Activated CD4-positive, alpha-beta memory T cell treated with anti-CD3 and anti-CD28 coated beads for 36 hours (primary cell): ENCODE results near the gene PLA2G15. TPM values are rescaled to one million over a fixed set of nuclear protein-coding genes. Genes with fewer than 3 reads are reported as not detected.

Experiments used
- CTCF ChIA-PET: fragments of 350-600 bp; sonication (Branson Sonifier 250); formaldehyde crosslinking; loops from one replicate; lab custom pipeline; 2021; ENCODE audit warnings: antibody characterized with exemption, inconsistent platforms; lab: Charles Lee
- POLR2A ChIA-PET: fragments of 350-600 bp; sonication (Branson Sonifier 250); formaldehyde crosslinking; loops from one replicate; lab custom pipeline; 2021; ENCODE audit warnings: antibody characterized with exemption; lab: Charles Lee
- DNase-seq: peaks from one replicate; pipeline ENCODE4 v3.0.0-alpha.2; 2020
- H3K27ac Mint-ChIP-seq: one replicate; pipeline ENCODE4 v1.8.0; 2021; ENCODE audit warnings: mixed read lengths
- H3K27me3 Mint-ChIP-seq: one replicate; pipeline ENCODE4 v1.8.0; 2021; ENCODE audit warnings: mixed read lengths
- H3K36me3 Mint-ChIP-seq: one replicate; pipeline ENCODE4 v1.8.0; 2021; ENCODE audit warnings: mixed read lengths
- H3K4me1 Mint-ChIP-seq: one replicate; pipeline ENCODE4 v1.8.0; 2021; ENCODE audit warnings: low read depth, mixed read lengths
- H3K4me3 Mint-ChIP-seq: one replicate; pipeline ENCODE4 v1.8.0; 2021; ENCODE audit warnings: mild to moderate bottlenecking, mixed read lengths
- H3K9me3 Mint-ChIP-seq: one replicate; pipeline ENCODE4 v1.8.0; 2021; ENCODE audit warnings: mixed read lengths
- intact Hi-C: fragments of 100-400 bp; cut with micrococcal nuclease; formaldehyde crosslinking; loops from one replicate; pipeline ENCODE4 v1.15.1; 2023
- total RNA-seq, 2 experiments: library from RNA; stranded (reverse); gene quantifications; one replicate each; pipeline ENCODE4 v1.2.3, GENCODE V29; 2021

PLA2G15 gene
- total RNA-seq, 2 experiments from 2014 or later, result 8.0 to 8.7 TPM

DNA sequence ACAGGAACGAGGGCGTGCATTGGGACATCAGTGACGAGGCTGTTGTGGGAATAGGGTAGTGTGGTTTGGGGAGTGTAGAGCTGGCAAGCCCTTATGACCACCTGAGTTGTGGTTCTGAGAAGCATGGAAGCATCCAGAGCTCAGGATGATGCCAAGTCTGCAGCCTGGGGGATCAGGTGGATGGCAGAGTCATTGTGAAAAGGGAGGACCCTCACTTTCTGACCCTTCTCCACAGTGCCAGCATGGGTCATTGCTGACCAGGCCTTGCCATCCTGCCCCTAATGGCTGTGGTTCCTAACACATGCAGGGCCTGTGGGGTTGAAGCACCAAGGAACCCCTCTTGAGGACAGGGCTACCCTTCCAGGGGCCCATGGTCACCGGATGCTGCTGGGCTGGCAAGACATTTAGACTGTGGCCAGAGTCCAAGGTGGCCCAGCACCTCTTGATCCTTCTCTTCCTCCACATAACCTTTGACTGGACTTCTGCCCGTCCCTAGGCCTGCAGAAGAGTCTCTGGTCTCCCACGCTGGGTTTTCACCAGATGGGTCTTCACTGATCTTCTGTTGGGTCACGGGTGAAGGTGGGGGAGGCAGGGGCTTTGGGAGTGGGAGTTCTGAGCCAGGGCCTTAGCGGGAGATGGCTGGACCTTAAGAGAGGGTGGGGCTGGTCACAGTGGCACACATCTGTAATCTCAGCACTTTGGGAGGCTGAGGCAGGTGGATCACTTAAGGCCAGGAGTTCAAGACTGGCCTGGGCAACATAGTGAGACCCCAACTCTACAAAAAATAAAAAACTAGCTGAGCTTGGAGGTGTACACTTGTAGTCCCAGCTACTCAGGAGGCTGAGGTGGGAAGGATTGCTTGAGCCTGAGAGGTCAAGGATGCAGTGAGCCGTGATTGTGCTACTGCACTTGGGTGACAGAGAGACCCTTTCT lies 2.0 kb upstream of the PLA2G15 start:
- CTCF ChIA-PET, result interaction anchor here (0.9 to 7.0 kb wide), 4 partner anchors 18 to 203 kb away, joined by 3 to 47 read pairs (median 22); partner anchors contain the start of gene SLC7A6
- intact Hi-C loops, result no loop called here
- no peaks in the 10 kb centered on the region for H3K27me3 Mint-ChIP-seq
- no peak overlapping the region for H3K4me3 Mint-ChIP-seq
- peaks cover 35% of the 10 kb centered on the region for H3K4me1 Mint-ChIP-seq
- POLR2A ChIA-PET, result interaction anchor here (0.7 kb wide), 2 partner anchors 21 to 349 kb away, joined by 3 to 4 read pairs; partner anchors contain the start of gene SLC7A6
- no peaks in the 10 kb centered on the region for H3K9me3 Mint-ChIP-seq
- no peak for DNase-seq
- H3K27ac Mint-ChIP-seq, result no peak overlapping the region
- H3K36me3 Mint-ChIP-seq, result no peaks in the 10 kb centered on the region

DNA sequence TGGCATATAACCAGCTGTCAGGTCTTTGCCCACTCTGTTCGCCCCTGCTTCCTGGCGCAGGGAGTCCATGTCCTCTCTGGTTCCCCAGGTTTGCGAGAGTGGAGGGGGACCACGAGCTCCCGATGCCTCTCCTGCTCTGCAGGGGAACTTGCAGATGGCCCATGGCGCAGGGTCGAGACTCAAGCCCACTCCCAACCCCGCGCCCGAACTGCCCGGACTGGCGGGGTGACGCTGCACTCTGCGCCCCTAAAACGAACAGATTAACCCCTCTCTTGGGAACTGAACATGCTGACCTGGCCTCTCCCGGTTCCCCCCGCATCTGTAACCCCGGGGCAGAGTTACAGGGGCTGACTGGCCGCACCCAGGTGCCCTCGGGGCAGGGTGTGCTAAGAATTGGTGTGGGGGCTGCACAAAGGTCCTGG lies 681 bp upstream of the PLA2G15 start:
- Mint-ChIP-seq H3K4me3 (peak overlapping the region; percentile 89), H3K36me3 (peaks cover 1% of the 10 kb centered on the region), H3K27ac (no peak overlapping the region), H3K27me3 (no peaks in the 10 kb centered on the region), H3K4me1 (peaks cover 29% of the 10 kb centered on the region), H3K9me3 (no peaks in the 10 kb centered on the region)
- intact Hi-C loops, result no loop called here
- ChIA-PET CTCF (interaction anchor here (0.6 to 7.0 kb wide), 6 partner anchors 11 to 276 kb away, joined by 3 to 47 read pairs (median 11); partner anchors contain the start of gene SLC7A6), POLR2A (interaction anchor here (1.2 to 1.9 kb wide), 4 partner anchors 7 to 83 kb away, joined by 3 to 9 read pairs (median 4); partner anchors contain the start of gene SLC7A6)
- DNase-seq, result no peak

DNA sequence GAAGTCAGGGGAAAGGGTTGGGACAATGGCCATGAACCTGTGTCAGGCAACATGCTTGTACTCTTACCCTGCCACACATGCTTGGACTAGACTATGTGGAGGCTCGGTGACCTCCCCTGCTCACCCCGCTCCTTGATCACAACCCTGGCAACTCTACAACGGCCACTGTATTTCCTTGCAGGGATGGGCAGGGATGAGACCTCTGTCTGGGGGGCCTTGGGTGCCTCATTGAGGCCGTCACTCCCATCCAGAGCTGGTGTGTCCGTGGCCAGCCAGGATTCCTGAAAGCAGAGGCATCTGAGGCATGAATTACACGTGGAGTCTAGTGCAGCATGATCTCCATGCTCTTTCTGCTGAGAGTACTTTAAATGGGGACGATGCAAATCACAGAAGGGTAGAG lies 948 bp downstream of the PLA2G15 start:
- POLR2A ChIA-PET, result interaction anchor here (1.1 to 1.5 kb wide), 2 partner anchors 9 to 16 kb away, joined by 3 to 4 read pairs; no protein-coding TSS in a partner anchor
- Mint-ChIP-seq H3K27ac (no peak overlapping the region), H3K36me3 (peaks cover 9% of the 10 kb centered on the region), H3K4me1 (peaks cover 25% of the 10 kb centered on the region), H3K27me3 (no peaks in the 10 kb centered on the region), H3K4me3 (peak overlapping the region; percentile 89), H3K9me3 (no peaks in the 10 kb centered on the region)
- no peak for DNase-seq
- CTCF ChIA-PET, result interaction anchor here (4.0 to 7.0 kb wide), 3 partner anchors 15 to 82 kb away, joined by 18 to 47 read pairs (median 27); partner anchors contain the start of gene SLC7A6
- intact Hi-C loops, result no loop called here

DNA sequence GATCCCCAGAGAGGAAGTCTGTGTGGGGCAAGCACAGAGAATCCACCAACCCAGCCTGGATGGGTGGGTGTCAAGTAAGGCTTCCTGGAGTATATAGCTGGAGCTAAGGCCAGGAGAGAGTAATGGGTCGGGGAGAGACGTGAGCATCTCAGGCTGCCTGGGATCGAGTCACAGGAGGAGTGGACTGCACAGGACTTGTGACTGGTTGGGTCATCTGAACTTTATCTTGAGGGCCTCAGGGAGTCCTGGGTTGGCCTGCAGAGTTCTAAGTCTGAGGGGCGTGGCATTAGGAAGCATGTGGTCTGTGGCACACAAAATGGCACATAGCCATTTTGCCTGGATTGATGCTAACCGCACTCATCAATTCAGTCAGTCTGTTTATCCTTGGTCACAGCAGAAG lies 1.5 kb downstream of the PLA2G15 start:
- intact Hi-C loops, result no loop called here
- H3K27me3 Mint-ChIP-seq, result no peaks in the 10 kb centered on the region
- H3K36me3 Mint-ChIP-seq, result peaks cover 9% of the 10 kb centered on the region
- POLR2A ChIA-PET, result interaction anchor here (1.1 kb wide), 1 partner anchor 15 kb away, joined by 4 read pairs; no protein-coding TSS in a partner anchor
- H3K27ac Mint-ChIP-seq, result no peak overlapping the region
- CTCF ChIA-PET, result interaction anchor here (0.7 to 7.0 kb wide), 4 partner anchors 15 to 274 kb away, joined by 3 to 47 read pairs (median 22); partner anchors contain the start of gene SLC7A6
- DNase-seq, result no peak
- peak overlapping the region; percentile 89 for H3K4me3 Mint-ChIP-seq
- no peaks in the 10 kb centered on the region for H3K9me3 Mint-ChIP-seq
- H3K4me1 Mint-ChIP-seq, result peaks cover 25% of the 10 kb centered on the region

DNA sequence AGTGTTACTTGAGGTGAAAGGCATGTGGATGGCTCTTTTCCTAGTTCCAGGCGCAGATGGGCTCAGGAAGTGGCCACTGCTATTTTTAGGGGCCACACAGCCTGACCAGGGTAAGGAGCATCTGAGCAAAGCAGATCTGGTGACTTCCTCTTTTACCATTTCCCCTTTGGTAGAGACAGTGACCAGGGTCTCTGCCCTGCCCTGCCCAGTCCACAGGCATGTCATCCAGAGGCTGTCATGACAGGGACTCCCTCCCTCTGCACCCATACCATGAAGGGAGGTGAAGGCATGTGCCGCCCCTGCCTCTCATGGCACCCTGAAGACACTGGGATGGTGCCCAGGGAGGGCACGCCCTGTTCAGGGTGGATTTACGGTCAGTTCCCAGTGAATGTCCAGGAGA lies 2.2 kb downstream of the PLA2G15 start:
- no peaks in the 10 kb centered on the region for H3K9me3 Mint-ChIP-seq
- DNase-seq, result no peak
- POLR2A ChIA-PET, result no interaction called here
- intact Hi-C loops, result no loop called here
- peaks cover 25% of the 10 kb centered on the region for H3K4me1 Mint-ChIP-seq
- H3K27me3 Mint-ChIP-seq, result no peaks in the 10 kb centered on the region
- H3K4me3 Mint-ChIP-seq, result no peak overlapping the region
- H3K36me3 Mint-ChIP-seq, result peaks cover 13% of the 10 kb centered on the region
- CTCF ChIA-PET, result interaction anchor here (4.1 kb wide), 1 partner anchor 14 kb away, joined by 27 read pairs; no protein-coding TSS in a partner anchor
- no peak overlapping the region for H3K27ac Mint-ChIP-seq

DNA sequence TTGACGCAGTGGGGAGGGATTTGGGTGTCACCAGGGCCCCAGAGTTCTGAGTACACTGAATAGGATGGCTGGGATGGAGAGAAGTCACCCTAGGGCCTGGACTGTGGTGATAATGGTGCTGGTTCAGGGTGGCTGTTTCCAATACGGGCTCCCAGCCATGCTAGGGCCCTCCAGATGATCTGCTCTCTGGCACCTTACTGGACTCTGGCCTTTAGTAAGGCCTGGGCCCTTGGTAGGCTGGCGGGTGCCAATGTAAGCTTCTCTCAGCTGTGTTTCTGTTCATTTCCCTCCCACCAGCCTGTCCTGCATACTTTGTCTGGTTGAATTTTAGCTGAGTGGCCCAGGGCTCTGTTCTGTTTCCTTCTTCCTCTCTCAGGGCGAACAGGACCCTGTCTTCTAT lies 2.8 kb downstream of the PLA2G15 start:
- no peak for DNase-seq
- Mint-ChIP-seq H3K27me3 (no peaks in the 10 kb centered on the region), H3K4me1 (peaks cover 25% of the 10 kb centered on the region), H3K4me3 (no peak overlapping the region), H3K36me3 (peaks cover 13% of the 10 kb centered on the region), H3K9me3 (no peaks in the 10 kb centered on the region), H3K27ac (no peak overlapping the region)
- CTCF ChIA-PET, result interaction anchor here (0.6 to 1.8 kb wide), 4 partner anchors 13 to 309 kb away, joined by 3 to 6 read pairs (median 5); partner anchors contain the start of gene SLC7A6
- intact Hi-C loops, result no loop called here
- POLR2A ChIA-PET, result interaction anchor here (0.6 to 0.7 kb wide), 2 partner anchors 14 to 108 kb away, joined by 3 to 5 read pairs; no protein-coding TSS in a partner anchor

DNA sequence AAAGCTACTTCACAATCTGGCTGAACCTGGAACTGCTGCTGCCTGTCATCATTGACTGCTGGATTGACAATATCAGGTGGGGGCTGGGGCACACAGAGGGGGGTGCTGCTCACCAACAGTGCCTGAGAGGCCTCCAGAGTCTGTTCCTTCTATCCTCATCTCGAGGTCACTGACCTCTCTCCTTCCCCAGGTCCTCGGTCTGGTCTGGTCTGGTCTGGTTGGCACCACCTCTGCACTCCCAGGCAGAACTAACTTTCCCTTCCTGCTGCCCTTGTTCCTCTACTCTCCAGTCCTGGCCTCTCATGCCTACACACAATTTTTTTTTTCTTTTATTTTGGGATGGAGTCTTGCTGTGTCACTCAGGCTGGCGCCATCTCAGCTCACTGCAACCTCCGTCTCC lies 4.2 kb downstream of the PLA2G15 start:
- POLR2A ChIA-PET, result no interaction called here
- CTCF ChIA-PET, result interaction anchor here (1.6 to 3.8 kb wide), 3 partner anchors 12 to 79 kb away, joined by 6 to 27 read pairs (median 6); partner anchors contain the start of gene SLC7A6
- H3K27me3 Mint-ChIP-seq, result no peaks in the 10 kb centered on the region

DNA sequence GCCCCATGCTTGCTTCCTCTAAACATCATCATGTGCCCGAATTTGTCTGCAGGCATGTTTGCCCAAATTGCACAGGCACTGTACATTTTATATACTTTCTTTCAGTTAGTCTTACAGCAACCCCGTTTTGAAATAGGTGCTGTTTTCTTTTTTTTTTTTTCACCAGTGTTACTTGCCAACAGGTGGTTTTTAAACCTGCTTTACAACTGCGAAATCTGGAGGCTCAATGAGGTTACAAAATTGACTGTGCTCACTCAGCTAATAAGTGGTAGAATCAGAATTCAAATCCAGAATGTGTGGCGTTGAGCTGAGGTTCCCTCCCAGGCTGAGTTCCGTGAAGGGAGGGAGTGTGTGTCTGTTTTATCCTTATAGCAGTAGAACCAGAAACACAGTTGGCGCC lies 5.8 kb downstream of the PLA2G15 start:
- intact Hi-C loops, result no loop called here
- no peak overlapping the region for H3K4me3 Mint-ChIP-seq

More for the DNA sequence above, 4.2 kb downstream of the PLA2G15 start:
- intact Hi-C loops, result no loop called here
- H3K4me3 Mint-ChIP-seq, result no peak overlapping the region
- no peak for DNase-seq
- H3K9me3 Mint-ChIP-seq, result no peaks in the 10 kb centered on the region
- H3K4me1 Mint-ChIP-seq, result peaks cover 21% of the 10 kb centered on the region
- H3K27ac Mint-ChIP-seq, result no peak overlapping the region
- H3K36me3 Mint-ChIP-seq, result peaks cover 16% of the 10 kb centered on the region

DNA sequence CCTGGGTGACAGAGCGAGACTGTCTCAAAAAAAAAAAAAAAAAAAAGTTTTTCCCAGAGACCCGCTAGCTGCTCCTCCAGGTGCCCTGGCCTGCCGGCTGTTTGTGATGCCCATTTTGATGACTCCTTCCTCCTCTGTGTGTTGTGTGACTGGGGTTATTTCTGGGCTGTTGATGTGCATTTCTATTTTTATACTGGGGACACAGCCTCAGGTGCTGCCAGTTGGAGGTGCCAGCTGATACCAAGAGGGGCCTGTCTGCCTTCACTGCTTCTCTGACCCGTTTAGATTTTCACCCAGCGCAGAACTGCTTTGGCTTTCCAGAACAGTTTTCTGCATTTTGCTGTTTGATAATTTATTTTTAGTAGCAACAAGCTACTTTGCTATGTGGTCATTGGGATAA lies 6.7 kb downstream of the PLA2G15 start:
- Mint-ChIP-seq H3K27me3 (no peaks in the 10 kb centered on the region), H3K4me1 (peaks cover 3% of the 10 kb centered on the region), H3K36me3 (peaks cover 16% of the 10 kb centered on the region), H3K27ac (no peak overlapping the region), H3K9me3 (no peaks in the 10 kb centered on the region), H3K4me3 (no peak overlapping the region)
- no peak for DNase-seq
- ChIA-PET CTCF (interaction anchor here (2.1 to 3.8 kb wide), 3 partner anchors 10 to 77 kb away, joined by 5 to 27 read pairs (median 13); partner anchors contain the start of gene SLC7A6), POLR2A (no interaction called here)
- intact Hi-C loops, result no loop called here

More for the DNA sequence above, 5.8 kb downstream of the PLA2G15 start:
- Mint-ChIP-seq H3K4me1 (peaks cover 12% of the 10 kb centered on the region), H3K9me3 (no peaks in the 10 kb centered on the region), H3K27me3 (no peaks in the 10 kb centered on the region), H3K27ac (no peak overlapping the region), H3K36me3 (peaks cover 16% of the 10 kb centered on the region)
- ChIA-PET POLR2A (no interaction called here), CTCF (interaction anchor here (2.1 to 3.8 kb wide), 3 partner anchors 11 to 78 kb away, joined by 5 to 27 read pairs (median 13); partner anchors contain the start of gene SLC7A6)
- no peak for DNase-seq

DNA sequence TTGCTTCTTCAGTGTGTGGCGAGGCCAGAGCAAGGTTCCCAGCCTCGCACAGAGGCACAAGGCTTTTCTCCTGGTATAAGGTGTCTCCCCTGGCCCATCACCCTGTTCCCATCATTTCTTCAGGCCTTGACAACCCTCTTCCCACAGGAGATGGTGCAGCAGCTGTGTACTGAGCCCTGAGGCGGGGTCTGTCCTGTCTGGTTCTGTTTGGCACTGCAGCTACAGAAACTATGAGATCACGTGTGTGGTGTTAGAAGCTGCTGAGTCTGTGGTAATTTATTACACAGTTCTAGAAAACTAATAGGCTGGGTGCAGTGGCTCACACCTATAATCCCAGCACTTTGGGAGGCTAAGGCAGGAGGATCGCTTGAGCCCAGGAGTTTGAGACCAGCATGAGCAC lies 7.2 kb downstream of the PLA2G15 start:
- POLR2A ChIA-PET, result no interaction called here
- CTCF ChIA-PET, result interaction anchor here (2.1 to 3.8 kb wide), 3 partner anchors 9 to 76 kb away, joined by 5 to 27 read pairs (median 13); partner anchors contain the start of gene SLC7A6
- peaks cover 3% of the 10 kb centered on the region for H3K4me1 Mint-ChIP-seq
- no peak overlapping the region for H3K27ac Mint-ChIP-seq
- peaks cover 16% of the 10 kb centered on the region for H3K36me3 Mint-ChIP-seq
- no peaks in the 10 kb centered on the region for H3K9me3 Mint-ChIP-seq
- intact Hi-C loops, result no loop called here
- H3K4me3 Mint-ChIP-seq, result no peak overlapping the region
- no peaks in the 10 kb centered on the region for H3K27me3 Mint-ChIP-seq
- DNase-seq, result no peak

DNA sequence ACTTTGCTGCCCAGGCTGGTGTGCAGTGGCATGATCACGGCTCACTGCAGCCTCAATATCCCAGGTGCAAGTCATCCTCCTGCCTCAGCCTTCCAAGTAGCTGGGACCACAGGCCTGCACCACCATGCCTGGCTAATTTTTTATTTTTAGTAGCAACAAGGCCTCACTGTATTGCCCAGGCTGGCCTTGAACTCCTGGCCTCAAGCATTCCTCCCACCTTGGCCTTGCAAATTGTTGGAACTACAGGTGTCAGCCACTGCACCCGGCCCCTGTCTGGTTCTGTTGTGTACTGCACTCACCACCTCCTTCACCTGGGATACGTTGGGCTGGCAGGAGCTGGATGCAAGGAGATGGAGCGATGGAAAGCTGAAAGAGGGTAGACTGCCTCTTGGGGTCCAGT lies 8.5 kb downstream of the PLA2G15 start:
- H3K9me3 Mint-ChIP-seq, result no peaks in the 10 kb centered on the region
- intact Hi-C loops, result no loop called here
- CTCF ChIA-PET, result interaction anchor here (2.5 kb wide), 1 partner anchor 10 kb away, joined by 12 read pairs; the partner anchor contains the start of gene SLC7A6

More for the DNA sequence above, 8.5 kb downstream of the PLA2G15 start:
- Mint-ChIP-seq H3K4me3 (no peak overlapping the region), H3K4me1 (no peaks in the 10 kb centered on the region), H3K27ac (no peak overlapping the region), H3K27me3 (no peaks in the 10 kb centered on the region), H3K36me3 (peaks cover 16% of the 10 kb centered on the region)
- POLR2A ChIA-PET, result no interaction called here
- no peak for DNase-seq
